ENCODE results near the gene FRAS1.

GRCh38 chr4:78150543-78150864 is 93.4 kb downstream of the FRAS1 start:
- TF ChIP-seq POLR2AphosphoS5 (IDR thresholded peaks at IDR 0.05; ENCODE audit: low read depth, low read length) = no peak
- TF ChIP-seq REST (IDR thresholded peaks at IDR 0.05; ENCODE audit: insufficient read depth in 1 of 2, low read depth in 2 of 2, low read length in 2 of 2) = no peak
- no peak for TF ChIP-seq SIN3A (IDR thresholded peaks at IDR 0.05; ENCODE audit: borderline replicate concordance, insufficient read depth, low read length)

Data from PFSK-1 (cell line).